Mesenchymal stem cell (in vitro differentiated cells and primary cell): ENCODE measurements around the gene BEND2.

Experiments used
- DNase-seq: peaks from one replicate; pipeline ENCODE4 v3.0.0-alpha.2; 2013
- H2AFZ ChIP-seq: one replicate; pipeline ENCODE4 v1.6.1; 2013; ENCODE audit warnings: low read depth, mild to moderate bottlenecking, control low read depth, inconsistent platforms, low read length, moderate library complexity
- H2AK5ac ChIP-seq: 2 replicates; pipeline ENCODE4 v1.6.1; 2013; ENCODE audit warnings: low read length, moderate library complexity, mild to moderate bottlenecking, inconsistent platforms; ENCODE audit not compliant: severe bottlenecking
- H2BK120ac ChIP-seq: one replicate; pipeline ENCODE4 v1.6.1; 2013; ENCODE audit warnings: low read depth, mild to moderate bottlenecking, inconsistent platforms, low read length, moderate library complexity
- H2BK12ac ChIP-seq, 2 experiments: one replicate each; pipeline ENCODE4 v1.6.1; 2013; ENCODE audit warnings: inconsistent platforms in 2 of 2, low read length in 2 of 2, mild to moderate bottlenecking in 2 of 2, moderate library complexity in 2 of 2, control low read depth in 1 of 2
- H2BK15ac ChIP-seq: one replicate; pipeline ENCODE4 v1.6.1; 2013; ENCODE audit warnings: mild to moderate bottlenecking, low read depth, inconsistent platforms; ENCODE audit not compliant: poor library complexity, severe bottlenecking
- H2BK5ac ChIP-seq: 2 replicates; pipeline ENCODE4 v1.6.1; 2013; ENCODE audit warnings: low read depth, mild to moderate bottlenecking, low read length, control low read depth, inconsistent platforms; ENCODE audit not compliant: poor library complexity, severe bottlenecking
- H3K14ac ChIP-seq, 2 experiments: one replicate each; pipeline ENCODE4 v1.6.1; 2013; ENCODE audit warnings: inconsistent platforms in 2 of 2, low read length in 2 of 2, control low read depth in 1 of 2, mild to moderate bottlenecking in 1 of 2, moderate library complexity in 1 of 2
- H3K18ac ChIP-seq, 2 experiments: one replicate each; pipeline ENCODE4 v1.6.1; 2013; ENCODE audit warnings: inconsistent platforms in 2 of 2, low read length in 2 of 2, control low read depth in 1 of 2, low read depth in 1 of 2, mild to moderate bottlenecking in 1 of 2
- H3K23ac ChIP-seq, 2 experiments: one replicate each; pipeline ENCODE4 v1.6.1; 2013; ENCODE audit warnings: inconsistent platforms in 2 of 2, low read length in 2 of 2, mild to moderate bottlenecking in 2 of 2, moderate library complexity in 2 of 2, control low read depth in 1 of 2
- H3K27ac ChIP-seq: 2 replicates; pipeline ENCODE4 v1.5.1; 2013; ENCODE audit warnings: mild to moderate bottlenecking, moderate library complexity, low read length, control low read depth, inconsistent platforms; ENCODE audit not compliant: poor library complexity, severe bottlenecking
- H3K27me3 ChIP-seq, 2 experiments: 2 replicates each; pipeline versions ENCODE4 v1.6.1 to v1.7.0; 2013; ENCODE audit warnings: low read length in 2 of 2, mild to moderate bottlenecking in 2 of 2, moderate library complexity in 2 of 2, control low read depth in 1 of 2, inconsistent platforms in 1 of 2; ENCODE audit not compliant: control insufficient read depth in 1 of 2, insufficient read depth in 1 of 2
- H3K36me3 ChIP-seq, 2 experiments: 2 replicates each; pipeline versions ENCODE4 v1.6.1 to v1.7.0; 2013; ENCODE audit warnings: low read length in 2 of 2, control low read depth in 1 of 2, inconsistent platforms in 1 of 2, low read depth in 1 of 2, mild to moderate bottlenecking in 1 of 2; ENCODE audit not compliant: insufficient read depth in 2 of 2, control insufficient read depth in 1 of 2
- H3K4ac ChIP-seq, 2 experiments: one replicate each; pipeline ENCODE4 v1.6.1; 2013; ENCODE audit warnings: inconsistent platforms in 2 of 2, low read length in 2 of 2, mild to moderate bottlenecking in 2 of 2, moderate library complexity in 2 of 2, control low read depth in 1 of 2, low read depth in 1 of 2
- H3K4me1 ChIP-seq: 2 replicates; pipeline ENCODE4 v1.6.1; 2013; ENCODE audit warnings: low read depth, low read length, control low read depth; ENCODE audit not compliant: control insufficient read depth, insufficient read depth
- H3K4me2 ChIP-seq: 2 replicates; pipeline ENCODE4 v1.6.1; 2013; ENCODE audit warnings: low read length, mild to moderate bottlenecking, inconsistent platforms; ENCODE audit not compliant: poor library complexity, severe bottlenecking
- H3K4me3 ChIP-seq, 2 experiments: 2 replicates each; pipeline versions ENCODE4 v1.5.1 to v1.7.0; 2013; ENCODE audit warnings: low read length in 2 of 2, mild to moderate bottlenecking in 2 of 2, control low read depth in 1 of 2, low read depth in 1 of 2; ENCODE audit not compliant: insufficient read depth in 1 of 2
- H3K79me1 ChIP-seq: replicated peaks from 2 replicates; pipeline ENCODE4 v1.6.1; 2013; ENCODE audit warnings: mild to moderate bottlenecking, control low read depth, low read length, inconsistent platforms; ENCODE audit not compliant: poor library complexity, severe bottlenecking
- H3K9ac ChIP-seq: 2 replicates; pipeline ENCODE4 v1.7.0; 2013; ENCODE audit warnings: mild to moderate bottlenecking, low read length, moderate library complexity
- H3K9me3 ChIP-seq: 2 replicates; pipeline ENCODE4 v1.7.0; 2013; ENCODE audit warnings: mild to moderate bottlenecking, low read length; ENCODE audit not compliant: control insufficient read depth
- H4K8ac ChIP-seq: one replicate; pipeline ENCODE4 v1.6.1; 2013; ENCODE audit warnings: inconsistent platforms, mild to moderate bottlenecking, low read length, moderate library complexity
- H4K91ac ChIP-seq: one replicate; pipeline ENCODE4 v1.6.1; 2013; ENCODE audit warnings: mild to moderate bottlenecking, low read length, inconsistent platforms
- WGBS: methylation state at CpG from one replicate; pipeline ENCODE4 v1.1.7; 2013; ENCODE audit warnings: mixed read lengths; 5-methylcytosine and 5-hydroxymethylcytosine counted together

The BEND2 gene

DNA sequence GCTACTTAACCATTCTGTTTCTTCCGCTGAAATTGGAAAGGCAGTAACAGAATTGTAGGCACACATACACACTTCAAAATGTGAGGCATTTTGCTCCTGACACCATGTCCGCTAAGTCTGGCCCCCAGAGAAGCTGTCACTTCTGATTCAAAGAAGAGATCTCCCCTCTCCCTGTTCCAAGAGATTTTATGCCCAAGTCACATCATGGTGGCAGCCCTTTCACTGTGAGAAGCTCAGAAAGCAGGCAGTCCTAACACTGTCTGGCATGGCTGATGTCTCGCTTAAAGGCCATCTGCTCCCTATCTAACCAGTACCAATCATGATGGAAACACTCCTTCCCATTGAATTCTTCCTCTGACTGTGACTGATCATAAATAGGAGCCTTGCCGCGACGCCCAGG is 83.9 kb downstream of the BEND2 start:
- H3K27me3 ChIP-seq = no peaks in the 10 kb centered on the region
- H3K14ac ChIP-seq = no peak overlapping the region
- no peak for DNase-seq
- no peak overlapping the region for H3K18ac ChIP-seq
- no peak overlapping the region for H2BK120ac ChIP-seq
- H3K4me1 ChIP-seq = no peaks in the 10 kb centered on the region
- H3K23ac ChIP-seq = no peak overlapping the region
- no peak overlapping the region for H4K91ac ChIP-seq
- H3K36me3 ChIP-seq = no peaks in the 10 kb centered on the region
- H3K27ac ChIP-seq = no peak overlapping the region
- no peak overlapping the region for H2AK5ac ChIP-seq
- no peaks in the 10 kb centered on the region for H3K9me3 ChIP-seq
- H2BK5ac ChIP-seq = no peak overlapping the region
- no peak overlapping the region for H2BK15ac ChIP-seq
- WGBS = 76% methylated on average over 6 of the region's 6 CpGs
- H2BK12ac ChIP-seq = no peak overlapping the region
- no peak overlapping the region for H3K4me2 ChIP-seq
- no peak overlapping the region for H3K9ac ChIP-seq
- H2AFZ ChIP-seq = no peak overlapping the region
- no peak overlapping the region for H3K4me3 ChIP-seq
- H4K8ac ChIP-seq = no peak overlapping the region
- H3K79me1 ChIP-seq = no peaks in the 10 kb centered on the region
- H3K4ac ChIP-seq = no peak overlapping the region

DNA sequence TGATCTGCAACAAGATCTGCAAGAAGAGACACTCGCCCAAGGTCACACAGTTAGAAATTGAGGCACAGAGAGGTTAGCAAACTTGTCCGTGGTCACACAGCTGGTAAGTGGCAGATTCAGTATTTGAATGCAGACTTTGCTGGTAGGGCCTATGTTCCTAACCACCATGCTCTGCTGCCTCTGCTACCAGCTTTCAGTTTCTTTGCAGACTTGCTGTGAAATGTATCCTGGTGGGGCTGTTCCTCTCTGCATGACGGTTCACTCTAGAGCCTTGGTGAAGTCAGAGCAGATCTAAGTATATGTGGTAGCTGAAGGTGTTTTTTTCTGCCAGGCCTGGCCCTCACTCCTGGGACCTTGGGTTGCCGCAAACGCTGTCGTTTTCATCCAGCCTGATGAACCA is 87.1 kb downstream of the BEND2 start:
- Histone ChIP-seq H3K18ac (no peak overlapping the region), H2BK5ac (no peak overlapping the region), H2BK15ac (no peak overlapping the region), H3K27me3 (no peaks in the 10 kb centered on the region), H2AFZ (no peak overlapping the region), H3K23ac (no peak overlapping the region), H3K36me3 (no peaks in the 10 kb centered on the region), H3K9ac (no peak overlapping the region), H4K91ac (no peak overlapping the region), H2BK120ac (no peak overlapping the region), H3K4me3 (no peak overlapping the region), H3K4me1 (no peaks in the 10 kb centered on the region), H3K27ac (no peak overlapping the region), H2BK12ac (no peak overlapping the region), H2AK5ac (no peak overlapping the region), H4K8ac (no peak overlapping the region), H3K4me2 (no peak overlapping the region), H3K79me1 (no peaks in the 10 kb centered on the region), H3K9me3 (no peaks in the 10 kb centered on the region), H3K4ac (no peak overlapping the region), H3K14ac (no peak overlapping the region)
- DNase-seq = no peak
- WGBS = 93% methylated on average over 5 of the region's 6 CpGs

DNA sequence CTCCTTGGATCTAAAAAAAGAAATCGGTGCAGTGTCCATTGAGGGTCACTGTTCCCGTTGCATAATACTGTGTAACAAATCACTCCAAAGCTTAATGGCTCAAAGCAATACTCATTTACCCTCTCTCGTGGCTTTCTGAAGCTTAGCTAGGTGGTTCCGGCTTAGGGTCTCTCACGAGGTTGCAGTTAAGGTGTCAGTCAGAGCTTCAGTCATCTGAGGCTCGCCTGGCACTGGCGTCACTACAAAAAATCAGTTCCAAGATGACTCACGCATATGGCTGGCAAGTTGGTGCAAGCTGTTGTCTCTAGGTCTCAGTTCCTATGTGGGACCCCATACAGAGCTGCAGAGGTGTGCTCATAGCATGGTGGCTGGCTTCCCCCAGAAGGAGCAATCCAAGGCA is 91.0 kb downstream of the BEND2 start:
- no peak overlapping the region for H4K8ac ChIP-seq
- no peaks in the 10 kb centered on the region for H3K9me3 ChIP-seq
- H2BK120ac ChIP-seq = no peak overlapping the region

DNA sequence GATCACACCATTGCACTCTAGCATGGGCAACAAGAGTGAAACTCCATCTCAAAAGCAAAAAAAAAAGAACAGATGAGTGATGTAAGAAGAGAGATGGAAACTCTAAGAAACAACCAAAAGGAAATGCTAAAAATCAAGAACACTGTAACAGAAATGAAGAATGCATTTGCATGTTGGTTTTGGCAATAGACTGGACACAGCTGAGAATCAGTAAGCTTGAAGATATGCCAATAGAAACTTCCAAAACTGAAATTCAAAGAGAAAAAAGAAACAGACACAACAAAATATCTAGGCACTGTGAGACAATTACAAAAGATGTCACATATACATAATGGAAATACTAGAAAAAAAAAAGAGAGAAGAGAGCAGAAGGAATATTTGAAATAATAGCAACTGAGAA is 93.7 kb downstream of the BEND2 start:
- Histone ChIP-seq H2BK5ac (no peak overlapping the region), H2BK15ac (no peak overlapping the region), H3K4ac (no peak overlapping the region), H2AK5ac (no peak overlapping the region), H3K79me1 (no peaks in the 10 kb centered on the region), H3K27me3 (no peaks in the 10 kb centered on the region), H3K27ac (no peak overlapping the region), H3K18ac (no peak overlapping the region), H3K9ac (no peak overlapping the region), H3K36me3 (no peaks in the 10 kb centered on the region), H3K14ac (no peak overlapping the region), H2BK12ac (no peak overlapping the region), H3K4me2 (no peak overlapping the region), H3K23ac (no peak overlapping the region), H4K91ac (no peak overlapping the region), H2AFZ (no peak overlapping the region), H4K8ac (no peak overlapping the region), H3K9me3 (no peaks in the 10 kb centered on the region), H3K4me1 (no peaks in the 10 kb centered on the region), H2BK120ac (no peak overlapping the region), H3K4me3 (no peak overlapping the region)
- no peak for DNase-seq

More for the DNA sequence above, 91.0 kb downstream of the BEND2 start:
- Histone ChIP-seq H3K79me1 (no peaks in the 10 kb centered on the region), H2AFZ (no peak overlapping the region), H3K14ac (no peak overlapping the region), H2BK5ac (no peak overlapping the region), H3K18ac (no peak overlapping the region), H3K4ac (no peak overlapping the region), H3K4me3 (no peak overlapping the region), H3K27me3 (no peaks in the 10 kb centered on the region), H3K4me2 (no peak overlapping the region), H2BK12ac (no peak overlapping the region), H4K91ac (no peak overlapping the region), H3K9ac (no peak overlapping the region), H3K36me3 (no peaks in the 10 kb centered on the region), H3K27ac (no peak overlapping the region), H2AK5ac (no peak overlapping the region), H2BK15ac (no peak overlapping the region), H3K23ac (no peak overlapping the region), H3K4me1 (no peaks in the 10 kb centered on the region)
- no peak for DNase-seq
- 74% methylated on average over 8 of the region's 8 CpGs for whole genome bisulfite sequencing
